Neural cell (in vitro differentiated cells): ENCODE measurements around the gene TMEM164.

Experiments used
- EZH2 ChIP-seq: fragments of 200-600, 300-800 bp; shearing (Covaris generic), sonication (generic); IDR thresholded peaks from 2 replicates; pipeline ENCODE4 v1.6.1; 2014; ENCODE audit warnings: antibody characterized with exemption, low read length, borderline replicate concordance, mild to moderate bottlenecking; ENCODE audit not compliant: insufficient read depth, poor library complexity, severe bottlenecking
- TAF1 ChIP-seq: IDR thresholded peaks from 2 replicates; pipeline ENCODE4 v1.6.1; 2012; ENCODE audit warnings: low read depth

DNA sequence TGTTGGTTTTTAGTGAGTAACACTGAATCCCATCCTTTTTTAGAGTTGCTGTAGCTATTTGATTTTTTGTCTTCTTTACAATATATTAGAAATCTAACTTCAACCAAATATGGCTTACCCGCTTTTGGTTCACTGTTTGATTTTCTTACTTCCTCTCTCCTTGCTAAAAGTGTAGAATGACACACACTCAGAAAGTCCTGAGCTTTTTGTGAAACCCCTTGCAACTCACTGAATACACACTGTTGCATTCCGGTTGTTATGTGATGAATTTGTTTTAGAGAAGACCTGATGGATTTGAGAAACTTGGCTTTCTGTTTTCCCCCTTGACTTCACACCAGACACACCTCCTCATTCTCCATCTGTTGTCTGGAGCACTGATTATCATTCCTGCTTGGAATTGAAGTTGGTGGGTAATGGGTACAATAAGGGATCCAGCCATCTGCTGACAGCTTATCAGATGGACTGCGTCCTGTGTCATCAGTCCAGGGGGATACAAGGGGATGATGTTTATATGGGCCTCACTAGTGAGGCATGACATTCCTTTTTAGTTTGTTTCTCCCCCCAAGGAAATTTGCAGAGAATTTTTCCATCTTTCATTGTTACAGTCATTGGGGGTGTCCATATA lies 5.2 kb downstream of the TMEM164 start:
- TF ChIP-seq TAF1 (no peak), EZH2 (no peak)
